Mucosa of stomach (tissue), 1 donor: ENCODE measurements around the gene LMTK3.
"Not testable (repeated sequence)": the region's sequence is repeated elsewhere in the genome, so short reads cannot be mapped to it uniquely, and the experiment has no call there.

Experiments used
- H3K27me3 ChIP-seq: one replicate; pipeline ENCODE4 v1.7.0; 2013; ENCODE audit warnings: mild to moderate bottlenecking, low read length; ENCODE audit not compliant: control insufficient read depth, insufficient read depth
- H3K36me3 ChIP-seq: one replicate; pipeline ENCODE4 v1.7.0; 2013; ENCODE audit warnings: low read length; ENCODE audit not compliant: control insufficient read depth, insufficient read depth
- H3K4me1 ChIP-seq: one replicate; pipeline ENCODE4 v1.7.0; 2013; ENCODE audit warnings: mild to moderate bottlenecking, low read length; ENCODE audit not compliant: control insufficient read depth, insufficient read depth
- H3K4me3 ChIP-seq: one replicate; pipeline ENCODE4 v1.7.0; 2013; ENCODE audit warnings: low read length
- H3K9ac ChIP-seq: one replicate; pipeline ENCODE4 v1.7.0; 2013; ENCODE audit warnings: mild to moderate bottlenecking, low read length, moderate library complexity
- H3K9me3 ChIP-seq: one replicate; pipeline ENCODE4 v1.7.0; 2013; ENCODE audit warnings: mild to moderate bottlenecking, low read length, moderate library complexity; ENCODE audit not compliant: control insufficient read depth
- donor health status: Pancreatic carcinoma.

Gene LMTK3

DNA sequence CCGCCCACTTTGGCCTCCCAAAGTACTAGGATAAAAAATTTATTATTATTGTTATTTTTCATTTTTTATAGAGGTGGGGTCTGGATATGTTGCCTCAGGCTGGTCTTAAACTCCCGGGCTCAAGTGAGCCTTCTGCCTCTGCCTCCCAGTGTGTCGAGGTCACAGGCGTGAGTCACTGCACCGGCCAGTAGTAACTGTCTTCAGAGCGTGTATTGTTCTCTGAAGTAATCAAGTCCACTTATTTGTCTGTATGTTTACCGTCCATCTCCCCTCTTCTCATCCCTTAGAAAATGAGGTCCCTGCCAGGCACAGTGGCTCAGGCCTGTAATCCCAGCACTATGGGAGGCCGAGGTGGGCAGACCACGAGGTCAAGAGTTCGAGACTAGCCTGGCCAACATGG, 22.1 kb upstream of the LMTK3 start:
- H3K4me3 ChIP-seq, result no peak overlapping the region
- no peaks in the 10 kb centered on the region for H3K9me3 ChIP-seq
- H3K4me1 ChIP-seq, result no peaks in the 10 kb centered on the region
- no peaks in the 10 kb centered on the region for H3K27me3 ChIP-seq
- no peaks in the 10 kb centered on the region for H3K36me3 ChIP-seq
- H3K9ac ChIP-seq, result no peak overlapping the region

DNA sequence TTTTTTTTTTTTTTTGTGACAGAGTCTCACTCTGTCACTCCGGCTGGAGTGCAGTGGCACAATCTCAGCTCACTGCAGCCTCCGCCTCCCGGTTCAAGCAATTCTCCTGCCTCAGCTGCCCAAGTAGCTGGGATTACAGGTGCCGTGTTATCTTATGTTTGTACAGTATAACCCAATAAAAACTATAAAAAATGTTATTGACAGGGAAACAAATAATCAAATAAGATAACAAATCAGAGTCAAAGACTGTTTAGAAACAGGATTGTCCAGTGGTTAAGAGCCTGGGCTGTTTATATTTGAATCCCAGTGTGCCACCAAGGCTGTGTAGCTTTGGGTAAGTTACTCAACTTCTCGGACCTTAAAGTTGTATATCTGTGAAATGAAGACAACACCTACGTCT, 19.1 kb upstream of the LMTK3 start:
- Histone ChIP-seq H3K9ac (no peak overlapping the region), H3K4me1 (no peaks in the 10 kb centered on the region), H3K27me3 (no peaks in the 10 kb centered on the region), H3K36me3 (no peaks in the 10 kb centered on the region), H3K9me3 (no peaks in the 10 kb centered on the region), H3K4me3 (no peak overlapping the region)

DNA sequence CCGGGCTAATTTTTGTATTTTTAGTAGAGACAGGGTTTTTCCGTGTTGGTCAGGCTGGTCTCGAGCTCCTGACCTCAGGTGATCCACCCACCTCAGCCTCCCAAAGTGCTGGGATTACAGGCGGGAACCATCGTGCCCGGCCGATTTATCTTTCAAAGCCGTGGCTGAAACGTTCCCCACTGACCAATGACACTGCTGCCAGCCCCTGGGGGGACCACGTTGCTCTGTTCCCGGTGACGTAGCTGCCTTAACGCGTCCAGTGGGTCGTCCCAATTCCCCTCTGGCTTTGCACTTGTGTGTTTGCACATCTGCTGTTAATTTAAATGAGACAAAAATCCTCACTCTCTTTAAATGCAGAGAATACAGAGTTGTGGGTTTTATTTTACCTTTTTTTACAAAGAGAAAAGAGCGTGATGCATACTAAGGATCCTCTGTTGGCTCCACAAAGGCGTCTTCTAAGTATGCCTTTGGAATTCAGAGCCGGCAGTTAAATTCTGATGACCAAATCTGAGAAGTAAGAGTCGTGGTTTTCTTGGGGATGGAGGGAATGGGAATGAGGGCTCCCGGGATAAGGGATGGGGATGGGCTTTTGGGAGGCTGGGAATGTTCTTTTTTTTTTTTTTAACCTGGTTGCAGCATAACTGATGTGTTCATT, 18.6 kb upstream of the LMTK3 start:
- Histone ChIP-seq H3K4me1 (no peaks in the 10 kb centered on the region), H3K9ac (no peak overlapping the region), H3K36me3 (no peaks in the 10 kb centered on the region), H3K4me3 (no peak overlapping the region), H3K9me3 (no peaks in the 10 kb centered on the region), H3K27me3 (no peaks in the 10 kb centered on the region)

DNA sequence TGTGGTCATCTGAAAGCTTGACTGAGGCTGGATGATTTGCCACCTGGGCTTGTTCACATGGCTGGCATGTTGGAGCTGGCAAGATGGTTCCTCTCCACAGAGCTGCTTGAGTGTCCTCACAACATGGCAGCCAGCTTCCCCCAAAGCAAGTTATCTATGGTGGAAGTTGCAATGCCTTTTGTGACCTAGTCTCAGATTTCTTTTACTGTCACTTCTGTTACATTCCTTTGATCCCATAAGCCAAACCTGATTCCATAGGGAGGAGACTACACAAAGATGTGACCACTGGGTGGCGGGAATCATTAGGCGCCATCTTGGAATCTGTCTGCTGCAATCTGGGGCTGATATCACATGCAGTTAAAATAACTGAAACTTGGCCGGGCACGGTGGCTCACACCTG, 17.5 kb upstream of the LMTK3 start:
- no peaks in the 10 kb centered on the region for H3K4me1 ChIP-seq
- H3K9ac ChIP-seq, result no peak overlapping the region
- no peaks in the 10 kb centered on the region for H3K9me3 ChIP-seq
- no peaks in the 10 kb centered on the region for H3K36me3 ChIP-seq
- H3K27me3 ChIP-seq, result no peaks in the 10 kb centered on the region
- H3K4me3 ChIP-seq, result no peak overlapping the region

DNA sequence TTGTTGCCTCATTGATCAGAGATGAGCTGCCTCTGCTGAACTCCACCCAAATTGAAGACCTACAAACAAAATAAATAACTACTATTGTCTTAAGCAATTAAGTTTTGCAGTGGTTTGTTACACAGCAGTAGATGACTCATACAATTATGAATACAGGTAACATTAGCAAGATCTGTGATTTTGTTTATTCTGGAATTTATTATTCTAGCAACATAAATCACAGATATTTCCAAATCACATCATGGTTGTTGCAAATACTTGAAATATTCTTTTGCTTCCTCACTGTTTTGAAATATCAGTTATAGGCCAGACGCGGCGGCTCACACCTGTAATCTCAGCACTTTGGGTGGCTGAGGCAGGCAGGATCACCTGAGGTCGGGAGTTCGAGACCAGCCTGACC, 13.1 kb upstream of the LMTK3 start:
- H3K9me3 ChIP-seq, result no peaks in the 10 kb centered on the region
- no peaks in the 10 kb centered on the region for H3K4me1 ChIP-seq
- H3K27me3 ChIP-seq, result no peaks in the 10 kb centered on the region
- no peak overlapping the region for H3K9ac ChIP-seq
- no peaks in the 10 kb centered on the region for H3K36me3 ChIP-seq
- no peak overlapping the region for H3K4me3 ChIP-seq

DNA sequence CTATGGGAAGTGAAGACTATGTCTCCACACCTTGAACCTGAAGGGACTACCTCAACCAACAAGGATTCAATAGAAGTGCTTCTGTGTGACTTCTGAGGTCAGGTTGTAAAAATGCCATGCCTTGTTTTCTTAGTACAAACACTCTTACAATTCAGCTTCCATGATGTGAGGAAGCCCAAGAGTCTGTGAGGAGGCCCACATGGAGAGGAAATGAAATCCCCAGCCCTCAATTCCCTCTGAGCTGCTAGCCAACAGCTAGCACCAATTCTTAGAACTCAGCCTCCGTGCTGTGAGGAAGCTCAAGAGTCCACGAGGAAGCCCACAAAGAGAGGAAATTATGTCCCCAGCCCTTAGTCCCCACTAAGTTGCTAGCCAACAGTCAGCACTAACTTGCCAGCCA, 12.6 kb upstream of the LMTK3 start:
- Histone ChIP-seq H3K9me3 (no peaks in the 10 kb centered on the region), H3K36me3 (no peaks in the 10 kb centered on the region), H3K9ac (no peak overlapping the region), H3K4me1 (no peaks in the 10 kb centered on the region), H3K27me3 (no peaks in the 10 kb centered on the region), H3K4me3 (no peak overlapping the region)

DNA sequence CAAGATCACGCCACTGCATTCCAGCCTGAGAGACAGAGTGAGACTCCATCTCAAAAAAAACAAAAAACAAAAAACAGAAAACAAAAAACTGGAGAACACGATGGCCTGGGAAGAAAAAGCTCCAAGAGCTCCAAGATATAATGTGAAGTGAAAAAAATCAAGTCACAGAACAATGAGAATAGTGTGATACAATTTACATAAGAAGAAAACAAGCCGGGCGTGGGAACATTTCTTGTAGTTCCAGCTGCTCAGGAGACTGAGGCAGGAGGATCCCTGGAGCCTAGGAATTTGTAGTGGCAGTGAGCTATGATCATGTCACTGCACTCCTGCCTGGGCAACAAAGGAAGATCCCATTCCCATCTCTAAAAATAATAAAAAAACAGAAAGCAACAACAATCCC, 8.5 kb upstream of the LMTK3 start:
- Histone ChIP-seq H3K36me3 (no peaks in the 10 kb centered on the region), H3K9ac (no peak overlapping the region), H3K4me1 (no peaks in the 10 kb centered on the region), H3K9me3 (no peaks in the 10 kb centered on the region), H3K4me3 (no peak overlapping the region), H3K27me3 (no peaks in the 10 kb centered on the region)

DNA sequence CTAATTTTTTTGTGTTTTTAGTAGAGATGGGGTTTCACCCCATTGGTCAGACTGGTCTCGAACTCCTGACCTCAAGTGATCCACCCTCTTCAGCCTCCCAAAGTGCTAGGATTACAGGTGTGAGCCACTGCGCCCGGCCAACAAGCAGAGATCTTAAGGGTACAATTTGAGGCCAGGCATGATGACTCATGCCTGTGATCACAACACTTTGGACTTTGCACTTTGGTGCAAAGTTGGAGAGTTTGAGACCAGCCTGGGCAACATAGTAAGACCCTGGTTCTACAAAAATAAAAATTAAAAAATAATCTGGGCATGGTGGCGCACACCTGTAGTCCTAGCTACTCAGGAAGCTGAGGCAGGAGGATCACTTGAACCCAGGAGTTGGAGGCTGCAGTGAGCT, 7.8 kb upstream of the LMTK3 start:
- H3K36me3 ChIP-seq, H3K9ac ChIP-seq, H3K27me3 ChIP-seq, H3K4me3 ChIP-seq, H3K4me1 ChIP-seq, H3K9me3 ChIP-seq: not testable (repeated sequence)

DNA sequence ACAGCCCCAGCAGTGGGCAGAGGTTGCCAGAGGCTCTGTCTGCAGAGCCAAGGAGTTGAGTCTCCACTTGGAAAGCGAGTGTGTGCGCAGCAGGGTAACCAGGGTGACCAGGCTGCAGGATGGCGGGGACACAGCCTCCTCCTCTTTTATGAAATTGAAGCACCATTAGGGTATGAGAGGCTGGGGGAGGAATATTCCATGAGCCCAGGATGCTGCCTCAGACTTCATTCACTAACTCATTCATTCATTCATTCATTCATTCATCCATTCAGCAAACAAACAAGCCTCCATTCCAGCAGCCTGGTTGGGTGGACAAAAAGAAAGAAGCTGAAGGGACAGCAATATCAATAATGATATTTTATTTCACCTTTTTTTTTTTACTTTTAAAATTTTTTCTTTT, 6.6 kb upstream of the LMTK3 start:
- Histone ChIP-seq H3K27me3 (peaks cover 2% of the 10 kb centered on the region), H3K9ac (no peak overlapping the region), H3K4me3 (no peak overlapping the region)

DNA sequence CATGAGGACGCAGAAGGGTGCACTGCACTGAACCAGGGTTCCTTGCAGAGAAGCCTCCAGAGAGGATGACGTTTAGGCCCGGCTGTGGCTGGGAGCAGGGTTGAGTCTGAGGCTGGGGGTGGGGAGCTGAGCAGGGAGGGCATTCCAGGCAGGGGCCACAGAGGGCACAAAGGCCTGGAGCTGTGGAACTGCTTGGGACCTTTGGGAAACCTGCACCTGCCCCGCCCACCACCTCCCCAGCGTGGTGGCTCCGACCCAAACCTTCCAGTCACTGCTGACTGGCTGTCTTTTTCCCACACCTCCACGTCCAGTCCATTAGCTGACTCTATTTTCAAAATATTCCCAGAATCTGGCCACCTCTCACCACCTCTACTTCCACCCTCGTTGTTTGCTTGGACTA, 4.9 kb upstream of the LMTK3 start:
- Histone ChIP-seq H3K4me3 (no peak overlapping the region), H3K9me3 (no peaks in the 10 kb centered on the region), H3K36me3 (no peaks in the 10 kb centered on the region), H3K9ac (no peak overlapping the region), H3K27me3 (peaks cover 16% of the 10 kb centered on the region), H3K4me1 (no peaks in the 10 kb centered on the region)

More for the DNA sequence above, 6.6 kb upstream of the LMTK3 start:
- Histone ChIP-seq H3K4me1 (no peaks in the 10 kb centered on the region), H3K9me3 (no peaks in the 10 kb centered on the region), H3K36me3 (no peaks in the 10 kb centered on the region)

DNA sequence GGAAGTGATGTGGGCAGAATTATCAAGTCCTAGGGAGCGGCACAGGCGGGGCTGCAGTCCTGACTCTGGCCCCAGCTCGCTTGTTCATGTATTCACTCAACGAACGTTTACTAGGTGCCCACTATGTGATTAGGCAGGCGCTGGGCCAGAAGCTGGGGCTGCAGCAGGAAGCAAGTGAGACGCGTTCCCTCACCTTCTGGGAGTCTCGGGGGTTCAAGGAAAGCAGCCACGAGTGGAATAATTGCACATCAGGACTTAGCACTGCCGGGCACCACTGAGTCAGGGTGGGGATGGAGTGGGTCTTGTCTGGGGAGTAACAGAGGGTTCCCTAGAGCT, 2.5 kb upstream of the LMTK3 start:
- H3K4me3 ChIP-seq, result no peak overlapping the region
- no peaks in the 10 kb centered on the region for H3K36me3 ChIP-seq
- no peaks in the 10 kb centered on the region for H3K4me1 ChIP-seq
- no peaks in the 10 kb centered on the region for H3K9me3 ChIP-seq
- H3K27me3 ChIP-seq, result peaks cover 22% of the 10 kb centered on the region
- H3K9ac ChIP-seq, result no peak overlapping the region

DNA sequence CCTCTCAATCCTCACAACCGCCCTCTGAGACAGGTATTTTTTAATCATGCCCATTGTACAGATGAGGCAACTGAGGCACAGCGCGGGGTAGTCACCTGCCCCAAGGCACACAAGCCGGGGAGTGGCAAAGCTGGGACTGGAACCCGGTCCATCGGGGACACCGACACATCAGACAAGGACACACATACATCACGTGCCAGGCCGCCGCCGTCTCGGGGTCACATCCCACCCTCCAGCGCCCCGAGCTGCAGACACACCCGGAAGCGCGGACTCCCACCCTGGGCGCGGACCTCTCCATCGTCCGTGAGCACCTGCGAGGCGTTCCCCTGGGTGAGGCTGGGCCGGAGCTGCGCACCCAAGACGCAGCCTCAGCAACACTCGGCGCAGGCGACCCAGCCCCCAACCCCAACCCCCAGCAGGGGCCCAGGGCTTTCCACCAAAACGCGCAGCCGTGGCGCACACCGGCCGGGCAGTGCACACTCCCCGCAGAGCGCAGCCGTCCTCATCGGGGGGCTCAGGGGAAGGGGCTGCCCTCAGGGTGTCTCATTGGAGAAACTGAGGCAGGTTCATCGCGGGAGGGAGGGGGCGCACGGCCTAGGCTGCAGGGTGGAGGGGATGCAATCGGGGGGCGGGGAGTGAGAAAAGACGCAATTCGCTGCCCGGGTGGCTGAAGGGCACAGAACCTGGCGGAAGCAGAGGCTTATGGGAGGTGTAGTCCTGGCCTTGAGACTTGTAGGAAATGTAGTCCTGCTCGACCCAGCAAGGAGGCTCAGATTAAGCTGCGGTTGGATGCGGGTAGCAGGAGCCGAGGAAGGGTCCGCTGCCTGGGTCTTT, 1.9 kb upstream of the LMTK3 start:
- H3K36me3 ChIP-seq, result no peaks in the 10 kb centered on the region
- H3K9ac ChIP-seq, result peak overlapping the region; percentile 20
- no peaks in the 10 kb centered on the region for H3K4me1 ChIP-seq
- H3K27me3 ChIP-seq, result peaks cover 22% of the 10 kb centered on the region
- no peaks in the 10 kb centered on the region for H3K9me3 ChIP-seq
- peak overlapping the region; percentile 45 for H3K4me3 ChIP-seq
